ENCODE results near the gene GLS2. TPM values are rescaled to one million over a fixed set of nuclear protein-coding genes. Genes with fewer than 3 reads are reported as not detected.

Gene GLS2
- total and polyA plus RNA-seq, 9 of the 15 experiments (the other 6 are each of a cell fraction or from before 2014, with no cell fraction given): 0.11 TPM; not detected in 8

GRCh38 chr12:56521590-56522371 is 33.8 kb upstream of the GLS2 start, which contains the start of gene RBMS2 (continued):
- TF ChIP-seq BDP1 (IDR thresholded peaks at IDR 0.05; ENCODE audit: insufficient read depth, insufficient read length) (no peak), E2F3 (CRISPR knock-in tag; IDR thresholded peaks at IDR 0.05) (no peak), CBX2 (IDR thresholded peaks at IDR 0.05; ENCODE audit: insufficient read depth, low read length, poor library complexity, severe bottlenecking) (no peak), ELF1 (tag; IDR thresholded peaks at IDR 0.05) (no peak), JUND (IDR thresholded peaks at IDR 0.05; ENCODE audit: borderline replicate concordance, low read depth, low read length) (no peak), JUND (tag; IDR thresholded peaks at IDR 0.05; ENCODE audit: borderline replicate concordance, low read depth, low read length) (no peak; the same call in 2 of the 3 replicates), PPARD (CRISPR knock-in tag; IDR thresholded peaks at IDR 0.05) (no peak), ZNF217 (CRISPR knock-in tag; IDR thresholded peaks at IDR 0.05) (no peak), ZNF384 (IDR thresholded peaks at IDR 0.05; ENCODE audit: low read depth, low read length) (peak; percentile 21; the same call in 1 of the 2 replicates), PKNOX1 (IDR thresholded peaks at IDR 0.05) (peak; percentile 36; the same call in 1 of the 2 replicates), ZNF134 (CRISPR knock-in tag; conservative IDR thresholded peaks at IDR 0.05) (no peak), AFF1 (IDR thresholded peaks at IDR 0.05; ENCODE audit: low read depth in 1 of 2, partially characterized antibody in 2 of 2) (peak in 1 of 2 experiments; percentile 94), ZBTB9 (CRISPR knock-in tag; IDR thresholded peaks at IDR 0.05) (no peak), RNF2 (IDR thresholded peaks at IDR 0.05) (no peak), COPS2 (conservative IDR thresholded peaks at IDR 0.05) (no peak), DPF2 (IDR thresholded peaks at IDR 0.05) (peak; percentile 49), MECOM (CRISPR knock-in tag; IDR thresholded peaks at IDR 0.05) (no peak), NCOA6 (IDR thresholded peaks at IDR 0.05) (no peak), ZNF444 (CRISPR knock-in tag; IDR thresholded peaks at IDR 0.05) (peak; percentile 75; the same call in 1 of the 2 replicates), GTF2E2 (tag; IDR thresholded peaks at IDR 0.05) (no peak)

Data from K562 (cell line).